ENCODE results near the gene RGPD8. TPM values are rescaled to one million over a fixed set of nuclear protein-coding genes. Genes with fewer than 3 reads are reported as not detected.
"Not testable (repeated sequence)": the region's sequence is repeated elsewhere in the genome, so short reads cannot be mapped to it uniquely, and the experiment has no call there.

RGPD8 gene
- polyA plus RNA-seq (ENCODE audit: insufficient read length): 2.3 TPM

GRCh38 chr2:112433480-112433879 lies at the start of gene RGPD8:
Gene RGPD8, minus strand, starts transcription at chr2:112433645. Its CDS starts 192 bp downstream, at chr2:112433453.
- DNase-seq (ENCODE audit: low read depth): peak; percentile 46

- no peak for DNase-seq (ENCODE audit: low read depth)
These were observed 49.6 kb upstream of the RGPD8 start for GRCh38 chr2:112483042-112483473.

GRCh38 chr2:112482309-112483041 lies 49.0 kb upstream of the RGPD8 start:
- DNase-seq (ENCODE audit: low read depth): no peak

GRCh38 chr2:112481528-112482233 lies 48.2 kb upstream of the RGPD8 start, which contains the start of gene TTL:
Gene TTL, plus strand, starts transcription at chr2:112482156. Its CDS starts 189 bp downstream, at chr2:112482345.
- DNase-seq (ENCODE audit: low read depth): peak; percentile 45

GRCh38 chr2:112481050-112481527 lies 47.6 kb upstream of the RGPD8 start:
- peak; percentile 45 for DNase-seq (ENCODE audit: low read depth)

GRCh38 chr2:112480530-112481049 lies 47.1 kb upstream of the RGPD8 start:
- DNase-seq (ENCODE audit: low read depth): no peak

GRCh38 chr2:112476434-112476833 lies 43.0 kb upstream of the RGPD8 start:
- no peak for DNase-seq (ENCODE audit: low read depth)

GRCh38 chr2:112474844-112475486 lies 41.5 kb upstream of the RGPD8 start:
- DNase-seq (ENCODE audit: low read depth): no peak

GRCh38 chr2:112472547-112473263 lies 39.3 kb upstream of the RGPD8 start:
- DNase-seq (ENCODE audit: low read depth): no peak

- DNase-seq (ENCODE audit: low read depth): no peak
These were observed 31.9 kb upstream of the RGPD8 start for GRCh38 chr2:112465382-112465781.

GRCh38 chr2:112463256-112463655 lies 29.8 kb upstream of the RGPD8 start:
- no peak for DNase-seq (ENCODE audit: low read depth)

- DNase-seq (ENCODE audit: low read depth): no peak
These were observed 28.7 kb upstream of the RGPD8 start for GRCh38 chr2:112462178-112462577.

- no peak for DNase-seq (ENCODE audit: low read depth)
These were observed 25.9 kb upstream of the RGPD8 start for GRCh38 chr2:112459372-112459771.

GRCh38 chr2:112454586-112454985 lies 21.1 kb upstream of the RGPD8 start:
- DNase-seq (ENCODE audit: low read depth): no peak

- DNase-seq (ENCODE audit: low read depth): no peak
These were observed 17.9 kb upstream of the RGPD8 start for GRCh38 chr2:112451317-112451716.

GRCh38 chr2:112449854-112450253 lies 16.4 kb upstream of the RGPD8 start:
- no peak for DNase-seq (ENCODE audit: low read depth)

- not testable (repeated sequence) for DNase-seq (ENCODE audit: low read depth)
These were observed 10.8 kb upstream of the RGPD8 start for GRCh38 chr2:112444256-112444655.

- DNase-seq (ENCODE audit: low read depth): not testable (repeated sequence)
These were observed 5.3 kb upstream of the RGPD8 start for GRCh38 chr2:112438603-112439261.

- not testable (repeated sequence) for DNase-seq (ENCODE audit: low read depth)
These were observed 4.0 kb upstream of the RGPD8 start for GRCh38 chr2:112437405-112437831.

- not testable (repeated sequence) for DNase-seq (ENCODE audit: low read depth)
These were observed 3.5 kb upstream of the RGPD8 start for GRCh38 chr2:112436993-112437392.
